PFSK-1 (cell line): Measurements from ENCODE around the gene STK24.

Experiments
- FOXP2 ChIP-seq: optimal IDR thresholded peaks from 2 replicates; pipeline ENCODE3; 2011; ENCODE audit warnings: borderline replicate concordance, control low read depth, inconsistent platforms; ENCODE audit not compliant: insufficient read depth; ENCODE audit errors: extremely low read length, extremely low read depth
- POLR2AphosphoS5 ChIP-seq: IDR thresholded peaks from 2 replicates; pipeline ENCODE4 v1.6.1; 2012; ENCODE audit warnings: low read depth, mild to moderate bottlenecking, control low read depth, low read length, moderate library complexity
- REST ChIP-seq, 2 experiments: IDR thresholded peaks; 2 replicates each; pipeline versions ENCODE4 v1.6.1 to v1.8.0; 2011 to 2012; ENCODE audit warnings: low read depth in 2 of 2, low read length in 2 of 2, control low read depth in 1 of 2, inconsistent platforms in 1 of 2, mild to moderate bottlenecking in 1 of 2, moderate library complexity in 1 of 2; ENCODE audit not compliant: insufficient read depth in 1 of 2
- SIN3A ChIP-seq: IDR thresholded peaks from 2 replicates; pipeline ENCODE4 v1.6.1; 2012; ENCODE audit warnings: mild to moderate bottlenecking, low read length, moderate library complexity, borderline replicate concordance; ENCODE audit not compliant: insufficient read depth
- TAF1 ChIP-seq: IDR thresholded peaks from 2 replicates; pipeline ENCODE4 v1.6.1; 2012; ENCODE audit warnings: low read length, control low read depth, borderline replicate concordance; ENCODE audit not compliant: insufficient read depth

STK24 gene

GRCh38 chr13:98440390-98441055 is 136.4 kb downstream of the STK24 start:
- TF ChIP-seq SIN3A (no peak), TAF1 (no peak), POLR2AphosphoS5 (no peak), FOXP2 (no peak), REST (IDR thresholded peaks at IDR 0.05; ENCODE audit: insufficient read depth in 1 of 2, low read depth in 2 of 2, low read length in 2 of 2) (no peak)

- TF ChIP-seq SIN3A = no peak
- no peak for TF ChIP-seq TAF1
- TF ChIP-seq REST (IDR thresholded peaks at IDR 0.05; ENCODE audit: insufficient read depth in 1 of 2, low read depth in 2 of 2, low read length in 2 of 2) = no peak
- TF ChIP-seq FOXP2 = no peak
- TF ChIP-seq POLR2AphosphoS5 = no peak
Measured at GRCh38 chr13:98439896-98440295, 137.0 kb downstream of the STK24 start.

- TF ChIP-seq TAF1 (no peak), FOXP2 (no peak), POLR2AphosphoS5 (no peak), REST (IDR thresholded peaks at IDR 0.05; ENCODE audit: insufficient read depth in 1 of 2, low read depth in 2 of 2, low read length in 2 of 2) (no peak), SIN3A (no peak)
Measured at GRCh38 chr13:98439126-98439828, 137.6 kb downstream of the STK24 start.

- TF ChIP-seq SIN3A = no peak
Measured at GRCh38 chr13:98438246-98439125, 138.4 kb downstream of the STK24 start.

- TF ChIP-seq FOXP2 = no peak
Measured at GRCh38 chr13:98436233-98436910, 140.5 kb downstream of the STK24 start.
